Measurements from ENCODE around the gene DSCAML1.

DNA sequence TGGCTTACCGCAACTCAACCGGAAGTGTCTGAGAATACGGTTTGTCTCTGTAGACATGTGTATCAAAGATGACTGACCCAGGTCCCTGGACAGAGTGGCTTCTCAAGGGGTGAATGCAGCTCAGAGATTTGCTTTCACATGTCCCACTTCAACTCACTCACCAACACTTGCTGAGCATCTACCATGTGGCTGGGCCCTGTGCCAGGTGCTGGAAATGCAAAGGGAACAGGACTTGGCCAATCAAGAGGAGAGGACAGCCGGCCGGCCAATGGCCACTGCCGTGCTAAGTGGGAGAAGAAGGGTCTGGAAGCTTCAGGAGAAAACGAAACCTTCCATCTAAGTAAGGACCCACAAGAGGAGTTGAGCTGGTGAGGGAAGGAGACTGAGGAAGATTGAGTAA lies 318.1 kb downstream of the DSCAML1 start:
- no peak for TF ChIP-seq POLR2A (IDR thresholded peaks at IDR 0.05)
- no peak for TF ChIP-seq CTCF (IDR thresholded peaks at IDR 0.05)

Measured in testis (tissue), 2 donors.